Ishikawa (cell line): ENCODE measurements around the gene FOXF2.

Source experiments
- CEBPB ChIP-seq: IDR thresholded peaks from 2 replicates; pipeline ENCODE4 v1.6.1; 2012
- CREB1 ChIP-seq: IDR thresholded peaks from 2 replicates; pipeline ENCODE4 v1.6.1; 2012; ENCODE audit warnings: low read depth
- EGR1 ChIP-seq: IDR thresholded peaks from 2 replicates; pipeline ENCODE4 v1.6.1; 2012
- EP300 ChIP-seq: IDR thresholded peaks from 2 replicates; pipeline ENCODE4 v1.6.1; 2012; ENCODE audit warnings: borderline replicate concordance
- FOXM1 ChIP-seq: IDR thresholded peaks from 2 replicates; pipeline ENCODE4 v1.6.1; 2012; ENCODE audit warnings: low read depth, borderline replicate concordance
- NFIC ChIP-seq: IDR thresholded peaks from 2 replicates; pipeline ENCODE4 v1.6.1; 2012
- TAF1 ChIP-seq: IDR thresholded peaks from 2 replicates; pipeline ENCODE4 v1.6.1; 2012; ENCODE audit warnings: low read depth, mild to moderate bottlenecking
- TCF12 ChIP-seq: IDR thresholded peaks from 2 replicates; pipeline ENCODE4 v1.6.1; 2012; ENCODE audit warnings: low read depth
- TEAD4 ChIP-seq: IDR thresholded peaks from 2 replicates; pipeline ENCODE4 v1.6.1; 2012
- YY1 ChIP-seq: IDR thresholded peaks from 2 replicates; pipeline ENCODE4 v1.6.1; 2012; ENCODE audit warnings: low read depth
- ZBTB7A ChIP-seq: IDR thresholded peaks from 2 replicates; pipeline ENCODE4 v1.6.1; 2012; ENCODE audit warnings: low read depth
- TF ChIP-seq, protein P1 (sequence below): IDR thresholded peaks from 2 replicates; pipeline ENCODE4 v1.6.1; 2012
- TF ChIP-seq, protein P2 (sequence below): IDR thresholded peaks from 2 replicates; pipeline ENCODE4 v1.6.1; 2012; ENCODE audit warnings: low read depth, mild to moderate bottlenecking
- TF ChIP-seq, protein P3 (sequence below): IDR thresholded peaks from 2 replicates; pipeline ENCODE4 v1.6.1; 2012

FOXF2 gene

DNA sequence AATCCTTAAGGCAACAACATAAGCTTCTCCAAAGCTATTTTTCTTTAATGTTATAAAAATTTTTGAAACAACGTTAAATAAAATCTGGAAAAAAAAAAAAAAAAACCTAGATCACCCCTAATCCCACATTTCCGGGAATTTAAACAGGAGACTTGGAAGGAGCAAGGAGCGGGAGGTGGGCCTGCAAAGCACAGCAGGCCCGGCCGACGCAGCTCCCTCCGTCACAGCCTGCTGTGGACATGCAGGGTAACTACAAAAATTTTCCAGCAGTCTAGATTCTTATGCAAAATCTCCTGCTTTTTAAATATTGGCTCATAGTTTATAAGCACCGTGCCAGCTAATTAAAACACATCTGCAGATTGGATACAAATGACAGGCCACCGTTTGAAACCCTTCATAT lies 23.5 kb downstream of the FOXF2 start:
- TF ChIP-seq TCF12 = no peak

DNA sequence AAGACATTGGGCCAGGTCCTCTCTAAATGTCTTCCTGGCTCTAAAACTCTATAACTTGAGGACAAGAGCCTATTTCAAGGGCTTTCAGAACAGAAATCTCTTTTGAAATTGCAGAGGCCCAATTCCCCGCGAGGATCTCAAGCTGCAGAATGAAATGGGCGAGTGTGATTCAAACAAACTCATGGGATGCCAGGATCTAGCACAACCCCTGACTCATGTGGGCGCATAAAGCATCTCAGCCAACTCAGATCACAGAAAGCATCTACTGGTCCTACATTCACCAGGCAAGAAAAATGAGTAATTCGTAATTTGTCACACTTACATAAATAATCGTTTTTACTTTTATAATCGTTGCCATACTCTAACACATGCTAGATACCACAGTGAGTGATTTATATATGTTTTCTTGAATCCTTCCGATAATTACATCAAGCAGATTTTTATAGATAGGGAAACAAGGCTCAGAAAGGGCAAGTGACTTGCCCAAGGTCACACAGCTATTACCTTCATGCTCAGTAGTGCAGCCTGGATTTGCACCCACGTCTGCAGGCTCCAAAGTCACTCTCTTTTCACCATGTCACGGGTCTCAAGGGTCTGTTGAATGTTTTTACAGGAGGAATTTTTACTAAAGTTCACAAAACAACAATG lies 26.2 kb downstream of the FOXF2 start:
- TF ChIP-seq CEBPB (no peak), EP300 (no peak), NFIC (no peak), YY1 (no peak), FOXM1 (no peak), ZBTB7A (no peak), CREB1 (no peak)
- TF ChIP-seq, protein P1, sequence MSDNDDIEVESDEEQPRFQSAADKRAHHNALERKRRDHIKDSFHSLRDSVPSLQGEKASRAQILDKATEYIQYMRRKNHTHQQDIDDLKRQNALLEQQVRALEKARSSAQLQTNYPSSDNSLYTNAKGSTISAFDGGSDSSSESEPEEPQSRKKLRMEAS = no peak
- TF ChIP-seq, protein P2, sequence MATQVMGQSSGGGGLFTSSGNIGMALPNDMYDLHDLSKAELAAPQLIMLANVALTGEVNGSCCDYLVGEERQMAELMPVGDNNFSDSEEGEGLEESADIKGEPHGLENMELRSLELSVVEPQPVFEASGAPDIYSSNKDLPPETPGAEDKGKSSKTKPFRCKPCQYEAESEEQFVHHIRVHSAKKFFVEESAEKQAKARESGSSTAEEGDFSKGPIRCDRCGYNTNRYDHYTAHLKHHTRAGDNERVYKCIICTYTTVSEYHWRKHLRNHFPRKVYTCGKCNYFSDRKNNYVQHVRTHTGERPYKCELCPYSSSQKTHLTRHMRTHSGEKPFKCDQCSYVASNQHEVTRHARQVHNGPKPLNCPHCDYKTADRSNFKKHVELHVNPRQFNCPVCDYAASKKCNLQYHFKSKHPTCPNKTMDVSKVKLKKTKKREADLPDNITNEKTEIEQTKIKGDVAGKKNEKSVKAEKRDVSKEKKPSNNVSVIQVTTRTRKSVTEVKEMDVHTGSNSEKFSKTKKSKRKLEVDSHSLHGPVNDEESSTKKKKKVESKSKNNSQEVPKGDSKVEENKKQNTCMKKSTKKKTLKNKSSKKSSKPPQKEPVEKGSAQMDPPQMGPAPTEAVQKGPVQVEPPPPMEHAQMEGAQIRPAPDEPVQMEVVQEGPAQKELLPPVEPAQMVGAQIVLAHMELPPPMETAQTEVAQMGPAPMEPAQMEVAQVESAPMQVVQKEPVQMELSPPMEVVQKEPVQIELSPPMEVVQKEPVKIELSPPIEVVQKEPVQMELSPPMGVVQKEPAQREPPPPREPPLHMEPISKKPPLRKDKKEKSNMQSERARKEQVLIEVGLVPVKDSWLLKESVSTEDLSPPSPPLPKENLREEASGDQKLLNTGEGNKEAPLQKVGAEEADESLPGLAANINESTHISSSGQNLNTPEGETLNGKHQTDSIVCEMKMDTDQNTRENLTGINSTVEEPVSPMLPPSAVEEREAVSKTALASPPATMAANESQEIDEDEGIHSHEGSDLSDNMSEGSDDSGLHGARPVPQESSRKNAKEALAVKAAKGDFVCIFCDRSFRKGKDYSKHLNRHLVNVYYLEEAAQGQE = no peak

DNA sequence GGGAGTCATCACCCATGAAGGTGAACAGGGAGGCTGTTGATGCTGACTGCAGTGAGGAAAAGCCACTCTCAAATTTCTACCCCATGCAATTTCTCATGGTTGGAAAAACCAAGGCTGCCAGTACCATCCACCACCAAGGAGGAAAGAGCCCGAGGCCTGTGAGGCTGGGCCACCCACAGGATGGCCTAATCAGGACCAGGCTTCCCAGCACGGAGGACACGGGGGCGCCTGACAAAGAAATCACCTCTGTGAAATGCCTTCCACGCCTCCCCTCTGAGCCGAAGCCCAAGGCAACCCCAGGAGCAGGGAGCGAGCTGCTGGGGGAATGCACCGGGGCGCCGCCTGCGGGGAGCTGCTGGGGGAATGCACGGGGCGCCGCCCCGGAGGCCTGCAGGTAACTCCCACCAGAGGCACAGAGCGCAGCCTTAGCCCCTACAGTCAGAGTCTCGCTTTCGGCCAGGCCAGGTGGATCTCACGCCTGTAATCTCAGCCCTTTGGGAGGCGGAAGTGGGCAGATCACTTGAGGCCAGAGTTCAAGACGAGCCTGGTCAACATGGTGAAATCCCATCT lies 26.9 kb downstream of the FOXF2 start:
- TF ChIP-seq YY1 = no peak
- TF ChIP-seq TEAD4 = no peak
- no peak for TF ChIP-seq TCF12
- TF ChIP-seq NFIC = no peak
- no peak for TF ChIP-seq EP300
- TF ChIP-seq TAF1 = no peak
- TF ChIP-seq FOXM1 = no peak
- TF ChIP-seq, protein P2 = no peak

GRCh38 chr6:1416820-1417219 lies 27.4 kb downstream of the FOXF2 start:
- TF ChIP-seq NFIC (no peak), EGR1 (no peak)

DNA sequence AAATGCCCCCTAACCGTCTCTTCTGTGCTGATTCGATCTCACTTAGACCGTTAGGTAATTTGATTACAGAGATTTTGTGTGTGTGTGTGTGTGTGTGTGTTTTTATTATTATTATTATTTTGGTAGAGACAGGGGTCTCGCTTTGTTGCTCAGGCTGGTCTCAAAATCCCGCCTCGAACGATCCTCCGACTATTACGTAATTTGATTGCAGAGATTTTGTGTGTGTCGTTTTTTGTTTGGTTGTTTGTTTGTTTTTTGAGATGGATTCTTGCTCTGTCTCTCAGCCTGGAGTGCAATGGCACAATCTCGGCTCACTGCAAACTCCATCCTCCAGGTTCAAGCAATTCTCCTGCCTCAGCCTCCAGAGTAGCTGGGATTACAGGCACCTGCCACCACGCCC lies 28.3 kb downstream of the FOXF2 start:
- TF ChIP-seq EP300 (no peak), CEBPB (no peak), YY1 (no peak), ZBTB7A (no peak), NFIC (no peak), TCF12 (no peak)
- TF ChIP-seq, protein P1 = no peak

DNA sequence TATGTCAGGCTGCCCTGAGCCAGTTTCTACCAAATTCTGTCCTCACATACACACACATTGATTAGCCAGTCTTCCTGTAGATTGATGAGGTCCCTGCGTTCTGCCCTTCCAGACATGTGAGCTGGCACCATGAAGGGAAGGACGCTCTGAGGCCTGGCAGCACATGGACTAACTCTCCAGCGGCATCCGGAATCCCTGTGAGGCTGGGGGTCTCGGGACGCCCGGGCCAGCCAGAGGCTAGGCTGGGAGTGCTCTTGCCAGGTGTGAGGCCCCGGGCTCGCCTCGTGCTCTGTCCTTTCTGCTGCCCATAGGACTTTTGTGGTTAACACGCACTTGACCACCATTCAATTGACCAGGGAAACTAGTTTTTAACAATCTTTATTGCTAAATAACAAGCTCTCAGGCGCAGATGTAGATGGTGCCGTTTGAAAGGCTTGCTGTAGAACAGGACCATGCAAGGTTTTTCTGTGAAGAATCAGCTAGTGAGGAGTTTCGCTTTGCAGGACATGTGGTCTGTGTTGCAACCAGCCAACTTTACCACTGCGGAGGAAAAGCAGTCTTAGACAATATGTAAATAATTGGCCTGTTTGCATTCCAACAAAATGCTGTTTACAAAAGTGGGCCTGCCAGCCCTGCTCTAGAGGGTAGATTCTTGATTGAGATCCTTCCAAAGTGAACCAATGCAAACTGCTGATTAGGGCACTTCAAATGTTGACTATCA lies 29.3 kb downstream of the FOXF2 start:
- TF ChIP-seq EGR1 (no peak), CREB1 (no peak), FOXM1 (no peak), NFIC (no peak), TAF1 (no peak), TCF12 (no peak), CEBPB (no peak), TEAD4 (no peak), YY1 (no peak)
- TF ChIP-seq, protein P1 = no peak
- TF ChIP-seq, protein P2 = no peak
- TF ChIP-seq, protein P3, sequence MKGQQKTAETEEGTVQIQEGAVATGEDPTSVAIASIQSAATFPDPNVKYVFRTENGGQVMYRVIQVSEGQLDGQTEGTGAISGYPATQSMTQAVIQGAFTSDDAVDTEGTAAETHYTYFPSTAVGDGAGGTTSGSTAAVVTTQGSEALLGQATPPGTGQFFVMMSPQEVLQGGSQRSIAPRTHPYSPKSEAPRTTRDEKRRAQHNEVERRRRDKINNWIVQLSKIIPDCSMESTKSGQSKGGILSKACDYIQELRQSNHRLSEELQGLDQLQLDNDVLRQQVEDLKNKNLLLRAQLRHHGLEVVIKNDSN = no peak
